KBM-7 (cell line): Measurements from ENCODE around the gene LHFPL3.

Experiments used
- DNase-seq: peaks from one replicate; pipeline ENCODE4 v3.0.0-alpha.2; 2015
- in situ Hi-C: fragments of 300-500 bp; cut with MboI; formaldehyde crosslinking; loops from 2 replicates; pipeline ENCODE4 v1.14.3; 2020; ENCODE audit warnings: low sequenced_read_pairs, low pct_unique_long_range_greater_than_20kb, mixed read lengths

Gene LHFPL3

DNA sequence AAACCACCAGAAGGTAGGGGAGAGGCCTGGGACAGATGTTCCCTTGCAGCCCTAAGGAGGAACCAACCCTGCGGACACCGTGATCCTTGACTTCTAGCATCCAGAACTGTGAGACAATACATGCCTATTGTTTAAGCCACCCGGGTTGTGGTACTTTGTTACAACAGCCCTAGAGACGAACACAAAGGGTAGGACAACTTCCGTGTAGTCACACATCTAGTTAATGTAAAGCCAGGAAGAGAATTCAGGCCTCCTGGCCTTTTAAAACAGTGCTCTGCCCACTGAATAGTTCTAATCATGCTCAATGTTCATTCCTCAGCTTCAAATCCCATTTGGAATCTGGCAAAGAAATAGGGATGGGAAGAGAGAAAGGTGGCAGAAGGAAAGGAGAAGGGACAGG is 445.4 kb downstream of the LHFPL3 start:
- DNase-seq, result no peak
- in situ Hi-C loops, result no loop called here

DNA sequence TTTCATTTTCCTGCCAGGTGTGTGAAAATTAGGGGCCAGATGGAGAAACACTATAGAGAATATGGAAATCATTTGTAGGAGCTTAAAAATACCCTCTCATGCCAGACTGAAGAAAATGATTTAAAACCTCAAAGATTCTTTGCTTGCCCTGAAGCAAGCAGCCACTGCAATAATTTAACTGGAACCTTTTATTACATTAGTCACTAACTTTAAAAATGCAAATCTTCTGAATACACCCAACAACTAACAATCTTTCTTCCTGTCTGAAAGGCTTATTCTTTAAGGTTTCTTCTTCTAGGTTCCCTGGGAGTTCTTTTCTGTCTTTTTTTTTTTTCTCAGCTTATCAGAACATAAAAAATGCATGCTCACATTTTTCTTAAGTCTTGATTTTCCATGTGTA is 447.1 kb downstream of the LHFPL3 start:
- in situ Hi-C loops, result no loop called here

DNA sequence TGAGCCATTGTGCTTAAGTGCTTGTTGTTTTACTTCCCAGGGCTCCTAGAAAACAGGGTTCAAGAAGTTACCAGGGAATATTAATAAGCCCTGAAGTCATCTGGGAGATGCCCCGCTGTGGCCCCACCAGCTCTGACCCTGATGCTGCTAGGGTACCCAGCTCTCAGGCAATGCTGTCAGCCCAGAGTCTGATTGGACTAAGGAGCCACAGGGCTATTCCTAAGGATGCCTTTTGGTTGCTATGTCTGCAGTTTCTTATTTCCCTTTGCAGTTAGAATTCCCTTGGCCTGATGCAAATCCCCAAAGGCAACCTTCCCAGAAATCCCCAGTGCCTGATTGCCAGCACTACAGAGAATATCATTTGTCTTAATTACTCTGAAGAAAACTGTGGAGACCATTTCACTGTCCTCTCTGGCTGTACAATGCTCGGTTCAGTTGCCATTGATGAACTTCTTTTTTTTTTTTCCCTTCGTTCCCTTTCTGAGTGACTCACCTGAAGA is 448.9 kb downstream of the LHFPL3 start:
- in situ Hi-C loops, result no loop called here
- no peak for DNase-seq

More for the DNA sequence above, 447.1 kb downstream of the LHFPL3 start:
- DNase-seq, result no peak

DNA sequence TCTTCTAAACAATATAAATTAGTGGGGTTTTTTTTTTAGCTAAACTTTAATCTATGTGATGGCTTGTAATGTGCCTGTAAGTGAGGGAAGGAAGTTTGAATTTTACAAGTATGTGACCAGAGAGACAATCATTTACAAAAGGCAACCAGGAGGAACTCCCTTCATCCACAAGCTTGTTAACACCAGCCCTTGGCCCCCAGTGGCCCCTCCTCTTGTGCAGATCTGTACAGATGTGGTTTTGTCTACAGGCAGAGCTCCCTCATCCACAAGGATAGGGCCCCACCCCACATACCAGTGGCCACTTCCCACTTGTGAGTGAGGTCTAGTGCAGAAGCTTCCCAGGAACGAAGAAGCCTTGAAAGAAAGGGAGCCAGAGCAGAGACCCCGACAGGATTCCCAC is 451.5 kb downstream of the LHFPL3 start:
- no peak for DNase-seq
- in situ Hi-C loops, result no loop called here

DNA sequence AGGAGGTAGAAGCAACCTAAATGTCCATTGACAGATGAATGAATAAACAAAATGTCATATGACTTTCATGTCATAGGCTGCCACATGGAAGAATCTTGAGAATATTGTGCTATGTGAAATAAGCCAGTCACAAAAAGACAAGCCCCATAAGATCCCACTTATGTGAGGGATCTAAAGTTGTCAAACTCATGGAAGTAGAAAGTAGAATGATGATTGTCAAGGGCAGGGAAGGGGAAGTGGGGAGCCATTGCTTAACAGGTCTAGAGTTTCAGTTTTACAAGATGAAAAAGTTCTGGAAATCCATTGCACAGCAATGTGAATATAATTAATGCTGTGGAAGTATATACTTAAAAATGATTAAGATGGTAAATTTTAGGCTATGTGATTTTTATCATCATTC is 456.3 kb downstream of the LHFPL3 start:
- in situ Hi-C loops, result no loop called here
- no peak for DNase-seq

DNA sequence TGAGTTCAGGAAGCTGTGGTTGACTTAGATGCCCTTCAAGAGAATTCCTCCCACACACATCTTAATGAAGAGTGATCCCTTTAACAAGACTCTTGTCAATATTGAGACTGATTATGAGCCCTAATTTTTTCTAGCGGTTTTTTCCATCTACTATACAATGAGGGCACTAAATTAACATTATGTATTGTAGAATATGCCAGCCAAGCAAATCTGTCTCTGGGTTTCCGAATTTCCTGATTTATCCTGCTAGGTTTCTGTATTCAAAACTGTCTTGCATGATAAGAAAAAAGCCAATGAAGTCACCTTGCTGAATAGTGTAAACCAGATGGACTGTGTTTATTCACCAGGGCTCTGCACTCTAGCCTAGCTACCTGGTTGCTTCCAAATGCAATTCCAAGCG is 461.4 kb downstream of the LHFPL3 start:
- in situ Hi-C loops, result no loop called here
- DNase-seq, result no peak

DNA sequence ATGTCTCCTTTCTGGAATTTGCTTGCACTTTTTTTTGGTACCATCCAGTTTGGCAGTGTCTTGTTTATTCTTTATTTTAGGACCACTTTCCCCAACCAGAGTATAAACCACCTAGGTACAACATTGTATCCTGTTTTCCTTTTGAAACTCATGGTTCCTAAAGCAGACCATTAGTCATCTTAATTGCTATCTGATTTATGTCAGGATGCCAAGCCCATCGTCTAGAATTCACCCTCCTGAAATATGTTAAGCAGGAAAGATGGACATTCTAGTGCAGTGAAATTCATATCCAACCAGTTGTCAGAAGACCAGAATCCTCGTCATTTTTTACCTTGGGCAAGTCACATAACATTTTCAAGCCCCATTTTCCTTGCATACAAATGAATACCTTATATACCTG is 462.0 kb downstream of the LHFPL3 start:
- DNase-seq, result no peak
- in situ Hi-C loops, result no loop called here

DNA sequence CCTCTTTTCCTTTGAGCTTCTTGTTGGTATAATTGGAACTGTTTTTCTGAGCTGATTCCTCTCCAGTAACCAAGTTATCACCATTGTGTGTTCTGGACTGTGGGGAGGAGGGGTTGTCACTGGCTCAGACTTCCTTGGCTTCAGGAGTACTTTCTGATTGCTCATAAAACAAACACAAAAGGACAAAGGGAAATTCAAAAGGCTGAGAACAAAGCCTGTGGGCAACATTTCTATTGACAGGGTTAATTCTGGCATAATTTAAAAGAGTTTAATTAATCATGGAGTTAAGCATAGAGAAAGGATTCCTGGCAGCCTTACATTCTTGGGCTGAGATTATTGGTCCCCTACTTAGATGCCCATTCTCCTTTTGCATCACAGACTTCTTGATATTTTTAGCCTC is 462.7 kb downstream of the LHFPL3 start:
- in situ Hi-C loops, result no loop called here
- DNase-seq, result no peak

DNA sequence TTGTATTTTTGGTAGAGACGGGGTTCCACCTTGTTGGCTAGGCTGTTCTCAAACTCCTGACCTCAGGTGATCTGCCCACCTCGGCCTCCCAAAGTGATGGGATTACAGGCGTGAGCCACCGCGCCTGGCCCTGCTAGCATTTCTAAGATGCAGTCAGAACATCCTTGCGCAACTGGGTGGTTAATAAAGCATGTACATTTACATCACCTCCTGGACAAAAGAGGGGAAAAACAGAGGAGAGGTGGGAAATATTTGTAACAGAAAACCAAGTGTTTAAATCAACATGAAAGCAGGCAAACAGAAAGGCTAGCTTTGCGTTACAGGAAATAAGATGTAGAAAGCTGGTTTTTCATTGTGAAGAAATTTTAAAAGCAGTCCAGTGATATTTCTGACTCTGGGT is 464.7 kb downstream of the LHFPL3 start:
- no peak for DNase-seq
- in situ Hi-C loops, result no loop called here

DNA sequence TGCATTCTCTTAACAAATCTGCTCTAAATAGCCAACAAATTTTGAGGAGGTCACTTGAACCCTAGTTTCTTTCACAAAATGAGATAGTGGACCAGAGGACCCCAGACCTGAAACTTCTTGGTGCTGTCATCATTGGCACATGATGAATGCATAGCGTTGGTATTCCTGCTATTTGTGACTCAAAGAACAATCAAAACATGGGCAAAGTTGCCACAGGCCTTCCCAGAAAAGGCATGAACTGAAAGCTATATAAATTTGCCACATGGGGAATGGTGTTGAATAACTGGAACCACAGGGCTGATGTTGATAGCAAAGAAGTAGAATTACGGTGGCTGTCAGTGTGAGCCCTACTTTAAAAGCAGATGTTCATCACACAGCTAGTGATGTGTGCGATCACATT is 465.8 kb downstream of the LHFPL3 start:
- no peak for DNase-seq
- in situ Hi-C loops, result no loop called here

DNA sequence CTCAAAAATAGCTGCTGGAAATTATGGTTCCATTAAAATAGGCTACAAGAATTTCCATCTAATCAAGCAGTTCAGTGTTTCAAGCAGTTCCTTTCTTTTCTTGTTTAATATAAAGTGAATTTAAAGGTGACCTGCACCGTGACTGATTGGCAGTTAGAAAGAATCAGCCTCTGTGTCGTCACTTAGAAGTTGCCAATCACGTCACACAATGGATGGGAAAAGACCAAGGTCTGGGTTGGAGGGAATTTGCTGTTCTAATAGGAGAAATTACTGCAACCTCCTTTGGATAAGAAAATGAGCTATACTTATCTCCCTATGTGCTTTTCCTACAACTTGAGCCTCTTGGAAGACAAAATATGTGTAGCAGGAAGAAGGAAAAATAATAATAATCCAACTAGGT is 466.2 kb downstream of the LHFPL3 start:
- no peak for DNase-seq
- in situ Hi-C loops, result no loop called here

DNA sequence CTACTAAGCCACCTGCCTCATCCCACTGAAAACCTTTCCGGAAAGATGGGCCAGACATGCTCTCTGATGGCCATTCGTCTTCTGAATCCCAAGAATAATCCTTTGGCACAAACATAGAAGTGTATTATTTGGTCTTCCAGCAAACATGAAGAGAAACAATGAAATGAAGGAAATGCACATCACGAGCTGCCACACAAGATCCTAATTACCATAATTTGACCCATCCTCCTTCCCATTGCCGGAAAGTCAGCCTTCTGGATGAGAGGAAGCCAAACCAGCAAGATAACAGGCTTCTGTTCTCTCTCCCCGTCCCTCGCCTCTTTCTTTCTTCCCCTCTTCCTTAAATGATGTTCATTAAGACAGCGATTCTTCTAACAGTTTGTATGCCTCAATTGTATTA is 466.7 kb downstream of the LHFPL3 start:
- no peak for DNase-seq
- in situ Hi-C loops, result no loop called here

DNA sequence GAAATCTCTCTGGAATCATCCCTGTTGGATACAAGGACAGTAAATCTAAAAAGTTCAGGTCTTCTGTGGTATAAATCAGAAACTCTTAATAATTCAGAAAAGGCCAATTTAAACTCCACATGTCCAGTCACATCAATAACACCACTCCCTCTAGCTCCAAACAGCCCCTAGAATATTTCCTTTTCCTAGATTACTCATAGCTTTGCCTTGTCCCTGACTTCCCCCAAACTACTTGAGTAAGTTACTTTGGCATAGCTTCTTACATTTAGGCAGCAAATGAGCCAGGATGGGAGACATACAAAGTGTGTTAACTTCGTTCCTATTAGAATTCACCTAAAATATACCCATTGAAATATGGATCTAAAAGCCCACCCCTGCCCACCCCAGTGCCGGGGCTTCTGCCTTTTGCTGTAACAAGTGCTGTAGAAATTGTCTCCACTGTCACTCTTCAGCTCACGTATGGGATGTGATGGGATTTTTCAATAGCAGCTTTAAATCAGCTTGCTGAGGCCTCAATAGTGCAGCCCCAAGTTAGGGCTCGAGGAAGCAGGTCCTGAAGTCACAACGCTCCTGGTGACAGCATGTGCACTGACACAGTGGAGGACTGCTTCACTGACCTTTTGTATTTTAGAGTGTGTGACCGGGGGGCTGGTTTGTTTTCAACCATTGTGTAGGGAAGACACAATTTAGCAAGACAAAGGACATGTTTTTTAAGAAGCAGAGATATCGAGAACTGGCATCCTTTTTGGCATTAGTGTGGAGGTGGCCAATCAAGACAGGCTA is 467.4 kb downstream of the LHFPL3 start:
- no peak for DNase-seq
- in situ Hi-C loops, result no loop called here

DNA sequence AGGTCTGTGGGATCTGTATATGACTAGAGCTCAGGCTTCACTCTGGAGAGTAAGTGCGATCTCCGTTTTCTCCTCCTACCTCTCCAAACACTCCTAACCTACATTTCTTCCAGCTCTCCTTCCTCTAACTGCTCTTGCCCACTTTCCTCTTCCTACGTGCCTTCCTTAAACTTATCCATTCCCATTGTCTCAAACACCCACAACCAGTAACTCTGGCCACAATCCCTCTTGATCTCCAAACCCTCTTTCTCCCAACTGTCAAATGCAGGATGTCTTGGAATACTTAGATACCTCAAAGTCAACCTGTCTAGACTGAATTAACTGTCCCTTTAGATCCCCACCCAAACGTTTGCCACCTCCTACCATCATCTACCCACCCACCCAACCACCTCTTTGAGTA is 471.9 kb downstream of the LHFPL3 start:
- in situ Hi-C loops, result no loop called here
- DNase-seq, result no peak

DNA sequence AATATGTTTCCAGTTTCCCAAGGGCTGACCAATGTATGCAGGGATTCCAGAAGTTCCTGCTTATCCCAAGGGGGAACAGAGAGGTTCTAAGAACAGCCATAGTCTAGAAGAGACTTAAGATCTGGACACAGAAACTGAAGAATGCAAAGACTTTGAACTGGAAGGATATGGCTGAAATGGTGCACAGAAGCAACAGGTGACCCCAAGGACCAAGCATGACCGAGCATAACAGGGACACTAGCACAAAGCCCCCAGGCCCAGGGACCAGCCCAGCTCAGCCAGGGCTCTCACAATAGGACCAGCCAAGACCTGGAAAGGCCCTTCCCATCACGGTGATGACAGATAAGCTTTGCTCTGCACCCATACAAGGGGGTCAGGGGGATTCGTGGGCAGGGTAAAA is 472.6 kb downstream of the LHFPL3 start:
- in situ Hi-C loops, result no loop called here
- no peak for DNase-seq

DNA sequence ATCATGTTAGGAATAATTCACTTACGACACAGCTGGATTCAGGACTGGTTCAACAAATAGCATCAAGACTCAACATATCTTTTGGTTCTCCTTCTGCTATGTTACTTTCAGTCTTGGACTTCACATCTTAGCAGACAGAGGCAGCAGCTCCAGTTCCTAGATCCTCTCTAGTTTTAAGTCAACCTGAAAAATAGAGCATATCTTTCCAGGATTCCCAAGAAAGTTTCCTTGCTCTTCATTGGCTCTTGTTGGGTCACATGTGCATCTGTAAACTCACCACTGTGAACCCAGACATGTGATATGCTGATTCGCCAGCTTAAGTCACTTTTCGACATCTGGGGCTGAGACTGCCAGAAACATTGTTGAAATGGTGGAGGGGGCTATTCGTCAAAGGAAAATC is 475.5 kb downstream of the LHFPL3 start:
- no peak for DNase-seq
- in situ Hi-C loops, result no loop called here

DNA sequence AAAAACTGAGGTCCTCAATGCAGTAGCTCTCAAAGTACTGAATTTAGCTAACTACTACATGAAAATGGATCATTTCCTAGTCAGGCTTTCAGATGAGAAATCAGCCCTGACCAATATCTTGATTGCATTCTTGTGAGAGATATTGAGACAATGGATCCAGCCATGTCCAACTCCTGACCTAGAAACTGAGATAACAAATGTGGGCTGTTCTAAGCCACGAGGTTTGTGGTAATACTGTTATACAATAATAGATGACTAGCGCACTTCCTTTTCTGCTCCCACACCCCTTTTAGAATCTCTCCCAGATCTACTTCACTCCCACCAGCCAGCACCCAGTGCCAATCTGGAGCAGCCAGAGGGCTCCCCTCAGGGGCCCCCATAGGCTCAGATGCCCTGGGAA is 476.3 kb downstream of the LHFPL3 start:
- in situ Hi-C loops, result no loop called here
- no peak for DNase-seq

DNA sequence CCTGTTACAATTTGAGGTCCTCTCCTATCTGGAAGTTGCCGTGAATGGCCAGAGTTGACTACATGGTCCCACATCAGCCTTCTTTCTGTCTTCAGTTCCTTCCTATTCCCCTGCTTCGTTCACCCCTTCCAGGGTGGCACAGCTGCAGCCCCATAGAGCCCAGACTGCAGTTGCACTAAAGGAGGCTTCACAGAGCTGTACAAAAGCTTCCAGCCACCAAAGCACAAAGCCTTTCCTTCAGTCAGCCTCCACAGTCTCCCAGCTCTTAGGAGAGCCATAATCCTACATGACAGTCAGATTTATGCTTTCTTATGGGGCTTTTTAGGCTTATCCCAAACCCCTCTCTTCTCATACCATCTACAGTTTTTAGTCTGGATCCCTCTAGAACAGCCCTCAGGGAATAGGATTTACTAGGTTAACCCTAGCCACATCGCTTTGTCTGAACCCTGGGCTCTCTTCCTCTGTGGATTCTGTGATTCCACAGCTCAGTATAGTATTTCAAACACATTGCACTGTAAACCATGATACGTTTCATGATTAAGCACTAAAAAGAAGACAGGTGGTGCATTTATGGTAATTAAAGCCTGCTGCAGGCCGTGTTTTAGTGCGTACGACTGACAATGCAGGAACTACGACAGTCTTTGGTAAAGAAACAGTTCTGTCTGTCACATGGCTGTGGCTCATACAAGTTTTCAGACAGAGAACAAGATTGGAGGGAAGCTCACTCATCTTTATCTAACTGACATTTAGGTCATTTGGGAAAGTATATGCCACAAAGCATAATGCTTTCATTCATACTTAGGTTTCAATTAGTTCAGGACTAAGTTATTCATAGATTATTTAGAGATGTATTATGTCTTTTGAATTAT is 477.3 kb downstream of the LHFPL3 start:
- DNase-seq, result no peak
- in situ Hi-C loops, result no loop called here

DNA sequence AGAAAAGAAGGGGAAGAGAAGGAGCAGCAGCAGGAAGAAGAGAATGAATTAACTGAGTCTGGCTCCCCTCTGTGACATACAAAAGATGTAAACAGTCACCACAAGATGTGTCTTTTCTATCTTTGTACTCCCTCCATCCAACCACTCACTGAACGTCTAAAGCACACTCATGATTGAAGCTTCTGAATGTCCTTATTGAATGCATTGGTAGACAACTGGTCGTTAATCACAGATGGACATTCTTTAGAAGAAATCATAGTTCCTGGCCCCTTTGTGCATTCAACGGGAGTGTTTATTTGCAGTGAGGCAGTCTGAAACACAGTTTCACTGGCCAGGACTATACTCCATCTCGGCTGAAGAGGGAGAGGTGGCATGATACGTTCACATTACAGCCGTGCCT is 479.3 kb downstream of the LHFPL3 start:
- in situ Hi-C loops, result no loop called here
- DNase-seq, result no peak

DNA sequence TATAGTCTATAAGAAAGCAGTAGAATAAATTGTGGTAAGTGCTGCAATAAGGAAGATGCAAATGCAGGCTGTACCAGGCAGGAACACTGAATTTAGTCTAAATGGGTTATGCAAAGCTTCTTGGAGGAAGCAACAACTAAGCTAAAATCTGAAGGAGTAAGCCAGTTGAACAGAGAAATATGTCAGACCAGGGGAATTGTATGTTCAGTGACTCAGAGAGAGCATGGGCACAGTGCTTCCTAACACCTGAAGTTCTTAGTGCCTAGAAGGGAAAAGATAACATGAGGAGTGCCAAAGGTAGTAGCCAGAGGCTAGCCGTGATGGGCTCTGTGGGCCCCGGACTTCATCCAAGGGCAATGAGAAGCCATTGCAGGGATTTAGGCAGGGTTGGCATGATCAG is 481.5 kb downstream of the LHFPL3 start:
- in situ Hi-C loops, result no loop called here

More for the DNA sequence above, 481.5 kb downstream of the LHFPL3 start:
- no peak for DNase-seq
